Hematopoietic multipotent progenitor cell treated with erythropoietin and hydrocortisone succinate and interleukin-3 and kit ligand, for 4 days (in vitro differentiated cells): ENCODE measurements around the gene SMIM41.

Experiments used
- DNase-seq: peaks from one replicate; pipeline ENCODE4 v3.0.0-alpha.2; 2015

SMIM41 gene

GRCh38 chr12:52063981-52064649, 15.4 kb upstream of the SMIM41 start:
- no peak for DNase-seq

GRCh38 chr12:52066346-52067080, 13.0 kb upstream of the SMIM41 start:
- DNase-seq = no peak

GRCh38 chr12:52067081-52067374, 12.5 kb upstream of the SMIM41 start:
- no peak for DNase-seq

DNA sequence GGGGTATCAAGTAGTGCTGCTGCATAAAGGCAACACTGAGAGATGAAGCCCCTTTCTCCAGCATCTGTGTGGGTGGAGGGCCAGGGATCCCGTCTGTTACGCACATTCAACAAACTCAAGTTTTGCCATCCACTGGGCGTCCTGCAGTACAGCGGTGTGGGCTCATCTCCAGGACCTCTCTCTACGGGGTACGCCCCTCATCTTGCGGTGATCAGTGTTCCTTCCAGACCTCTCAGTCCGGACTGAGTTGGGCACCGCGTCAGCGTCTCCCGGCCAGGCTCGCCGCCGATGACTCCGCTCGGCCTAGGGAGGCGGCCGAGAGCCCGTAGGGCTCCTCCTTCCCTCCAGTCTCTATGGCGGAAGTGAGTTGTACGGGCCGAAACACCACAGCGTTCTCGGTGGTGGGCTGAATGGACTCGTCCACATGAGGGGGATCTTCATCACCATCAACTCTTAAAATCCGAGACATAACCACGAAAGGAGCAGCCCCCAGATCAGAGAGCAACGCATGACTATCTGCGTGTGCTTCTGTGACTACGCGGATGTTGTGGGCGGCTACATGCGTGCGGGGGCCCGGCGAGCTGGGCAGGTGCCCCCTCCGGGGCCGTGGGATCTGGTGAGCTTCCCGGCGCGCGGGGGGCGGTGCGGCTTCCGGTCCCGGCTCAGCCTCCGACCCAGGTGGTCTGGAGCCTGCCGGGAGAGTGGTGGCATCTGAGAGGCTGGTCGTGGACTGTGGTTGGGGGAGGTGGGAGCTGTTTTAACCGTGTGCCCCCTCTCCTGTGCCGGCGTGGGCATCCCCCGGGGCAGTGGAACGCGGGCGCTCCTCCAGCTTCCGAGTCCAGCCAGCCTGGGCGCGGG, 9.9 kb upstream of the SMIM41 start, which contains the start of gene ATG101:
TSS of gene ATG101 (plus strand) at position 652 of the 858 bp plus-strand sequence. CDS start 3,673 bp downstream, outside the sequence.
- peak; percentile 98 for DNase-seq

DNA sequence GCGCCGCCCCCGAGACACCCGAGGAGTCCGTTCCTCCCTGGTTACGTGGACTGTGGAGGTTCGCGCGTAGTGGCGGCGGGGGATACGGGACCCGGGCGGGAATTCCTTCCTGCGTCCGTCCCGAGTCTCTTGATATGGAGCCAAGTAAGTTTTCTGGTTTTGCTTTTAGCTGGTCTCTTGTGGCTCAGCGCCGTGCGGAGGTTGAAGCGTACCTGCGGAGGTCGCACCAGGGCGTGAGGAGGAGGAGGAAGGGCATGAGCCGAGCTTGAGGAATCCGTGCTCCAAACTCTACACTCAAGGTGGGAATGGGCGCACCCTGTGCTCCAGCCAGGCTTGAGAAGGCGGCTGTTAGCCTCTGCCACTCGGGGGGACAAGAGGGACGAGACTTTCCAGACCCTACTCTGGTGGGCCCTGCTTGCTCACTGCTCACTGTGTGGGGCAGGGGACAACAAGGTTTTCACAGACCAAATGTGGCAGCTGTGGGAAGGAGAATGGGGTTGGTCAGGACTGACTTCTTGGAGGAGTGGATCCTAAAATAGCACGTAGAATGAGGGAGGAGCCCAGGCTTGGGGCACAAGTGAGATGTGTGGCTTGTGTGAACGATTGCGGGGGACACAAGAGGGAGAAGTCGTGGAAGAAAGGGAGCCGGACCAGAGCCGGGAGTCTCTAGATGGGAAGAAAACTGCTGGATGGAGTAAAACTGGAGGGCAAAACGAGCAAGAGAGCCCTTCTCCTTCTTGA, 9.1 kb upstream of the SMIM41 start:
- peak; percentile 27 for DNase-seq

GRCh38 chr12:52073531-52074381, 5.7 kb upstream of the SMIM41 start:
- no peak for DNase-seq

DNA sequence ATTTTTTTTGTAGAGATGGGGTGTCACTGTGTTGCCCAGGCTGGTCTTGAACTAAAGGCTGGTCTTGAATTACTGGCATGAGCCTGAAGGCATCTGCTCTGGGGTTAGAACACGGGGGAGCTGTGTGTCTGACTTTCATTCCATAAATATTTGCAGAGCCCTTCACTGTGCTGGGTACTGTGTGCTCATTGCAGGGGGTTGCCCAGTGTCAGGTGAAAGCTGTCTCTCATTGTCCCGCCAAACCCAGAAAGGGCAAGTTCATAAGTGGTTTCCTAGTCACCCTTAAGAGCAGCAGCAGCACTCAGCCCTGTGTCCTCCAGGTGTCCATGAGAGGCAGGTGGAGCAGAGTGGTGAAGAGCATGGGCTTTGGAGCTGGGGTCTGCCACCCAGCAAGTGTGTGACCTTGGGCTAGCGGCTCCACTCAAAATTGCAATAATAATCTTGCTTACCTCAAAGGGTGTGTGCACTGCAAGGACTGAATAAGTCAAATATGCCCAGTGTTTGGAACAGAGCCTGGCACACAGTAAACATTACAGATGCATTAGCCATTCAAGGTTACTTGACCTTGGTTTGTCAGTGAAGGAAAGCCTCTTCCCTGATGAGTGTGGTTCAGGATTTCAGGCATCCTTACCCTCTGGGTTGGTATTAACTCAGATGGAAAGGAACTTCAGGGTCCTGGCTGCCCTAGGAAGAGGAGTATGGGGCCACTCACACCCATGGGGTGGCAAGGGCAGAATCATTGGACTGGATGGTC, 4.4 kb upstream of the SMIM41 start:
- DNase-seq = no peak

- no peak for DNase-seq
These were observed 2.7 kb upstream of the SMIM41 start for GRCh38 chr12:52076811-52077210.

- DNase-seq = no peak
These were observed 1.2 kb upstream of the SMIM41 start for GRCh38 chr12:52078276-52078675.

DNA sequence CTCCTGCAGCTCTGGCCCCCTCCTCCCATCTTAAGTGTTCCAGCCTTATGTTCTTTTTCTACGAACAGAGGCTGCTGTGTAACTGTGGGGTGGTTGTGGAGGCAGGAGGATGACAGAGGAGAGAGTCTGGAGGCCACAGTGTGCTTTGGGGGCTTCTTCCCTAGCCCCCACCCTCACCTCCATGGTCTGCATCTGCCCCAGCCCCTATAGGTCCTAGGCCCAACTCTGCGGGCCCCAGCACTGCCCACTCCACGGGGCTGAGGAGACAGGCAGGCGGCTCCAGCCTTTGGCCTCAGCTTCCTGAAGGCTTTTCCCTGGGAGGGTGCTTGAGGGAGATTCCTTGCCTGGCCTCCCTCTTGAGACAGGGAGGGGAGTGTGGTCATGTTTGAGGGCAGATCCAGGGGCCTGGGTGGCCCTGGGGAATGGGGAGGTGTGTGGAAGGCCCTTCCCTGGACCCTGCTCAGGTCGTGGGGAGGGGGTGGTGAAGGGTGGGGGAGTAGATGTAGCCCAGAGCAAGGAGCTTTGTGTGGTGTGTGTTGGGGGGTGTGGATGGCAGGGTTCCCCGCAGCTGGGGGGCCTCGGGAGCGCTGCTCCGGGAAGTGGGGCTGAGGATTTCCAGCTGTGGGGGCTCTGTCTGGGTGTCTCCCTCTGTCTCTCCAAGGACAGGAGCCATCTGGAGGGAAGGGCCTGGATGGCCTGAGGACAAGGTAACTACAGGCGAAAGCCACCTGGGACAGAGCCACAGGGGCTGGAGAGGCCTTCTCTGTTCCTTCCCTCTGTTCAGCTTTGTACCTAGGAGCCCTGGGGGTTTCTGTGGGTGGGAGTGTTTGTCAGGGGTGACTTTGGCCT, 1.1 kb downstream of the SMIM41 start:
- DNase-seq = no peak

GRCh38 chr12:52081263-52081733, 1.8 kb downstream of the SMIM41 start:
- DNase-seq = peak; percentile 53

DNA sequence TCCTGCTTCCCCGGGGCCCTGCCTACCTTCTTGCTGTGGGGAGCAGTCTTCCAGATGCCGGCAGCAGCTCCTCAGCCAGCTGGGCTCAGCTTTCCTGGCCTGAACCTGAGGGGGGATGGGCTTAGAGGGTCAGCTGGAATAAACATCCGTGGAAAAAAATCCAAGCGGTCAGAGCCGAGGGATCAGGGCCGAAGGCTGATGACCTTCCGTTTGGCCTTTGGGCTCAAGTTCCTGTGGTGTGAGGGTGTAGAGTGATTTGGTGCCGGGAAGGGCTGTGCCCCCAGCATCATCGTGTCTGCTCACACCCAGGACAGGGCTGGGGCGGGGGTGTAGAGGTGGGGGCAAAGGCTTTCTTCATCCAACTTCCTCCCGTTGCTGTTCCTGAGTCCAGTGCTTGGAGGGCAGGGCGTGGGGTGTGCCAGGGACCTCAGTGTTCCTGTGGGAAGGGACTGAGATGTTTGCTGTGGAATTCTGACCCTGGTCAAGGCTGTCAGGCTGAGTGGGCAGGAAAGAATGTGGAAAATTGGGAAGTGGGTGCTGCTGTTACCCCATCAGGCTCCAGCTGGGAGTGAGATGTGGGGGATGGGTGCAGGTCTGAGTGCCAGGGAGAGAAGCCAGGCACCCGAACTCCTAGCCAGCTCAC, 2.6 kb downstream of the SMIM41 start:
- DNase-seq = no peak

DNA sequence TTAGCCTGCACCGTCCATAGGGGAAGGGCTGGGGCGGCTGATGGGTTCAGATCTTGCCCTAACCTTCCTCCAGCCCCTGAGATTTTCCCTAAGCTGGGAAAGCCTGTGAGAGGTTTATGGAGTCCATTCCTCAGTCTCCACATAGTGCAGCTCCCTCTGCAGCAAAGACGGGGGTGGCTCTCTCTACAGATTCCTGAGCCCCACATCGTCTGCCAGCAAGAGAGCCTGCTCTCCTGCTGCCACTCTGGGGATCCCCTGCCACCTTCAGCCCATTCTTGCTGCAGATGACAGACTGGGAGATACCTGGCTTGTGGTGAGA, 3.1 kb downstream of the SMIM41 start:
- no peak for DNase-seq

DNA sequence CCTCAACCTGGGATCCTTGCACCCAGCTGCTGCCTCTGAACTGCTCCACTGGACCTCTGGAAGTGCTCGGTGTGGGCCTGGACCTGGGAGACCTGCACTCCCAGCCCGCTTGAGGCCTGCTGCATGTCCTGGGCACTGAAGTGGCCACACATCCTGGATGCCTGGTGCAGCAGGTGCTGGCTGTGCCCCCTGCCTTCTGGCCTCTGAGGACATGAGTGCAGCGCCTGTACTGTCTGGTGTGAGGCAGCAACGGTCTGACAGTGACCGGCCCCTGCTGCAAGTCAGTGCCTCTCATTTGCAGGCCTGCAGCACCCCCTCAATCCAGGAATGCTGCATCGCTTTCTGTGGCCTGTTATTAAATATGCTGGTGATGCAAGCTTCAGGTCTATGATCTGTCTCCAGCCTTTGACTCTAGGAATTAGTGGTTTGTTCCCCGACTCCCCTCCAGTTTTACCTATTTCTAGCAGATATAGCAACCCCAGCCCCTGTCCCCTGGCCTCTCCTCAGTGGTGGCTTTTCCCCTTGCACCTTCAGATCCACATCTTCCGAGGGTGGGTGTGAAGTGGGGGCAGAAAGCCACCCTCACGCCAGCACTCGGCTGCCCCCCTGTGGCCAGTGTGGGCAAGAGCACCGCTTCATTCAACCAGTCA, 3.6 kb downstream of the SMIM41 start:
- DNase-seq = peak; percentile 75

GRCh38 chr12:52083638-52083996, 4.1 kb downstream of the SMIM41 start:
- DNase-seq = no peak

GRCh38 chr12:52084491-52085231, 5.2 kb downstream of the SMIM41 start:
- DNase-seq = no peak

- DNase-seq = no peak
These were observed 6.2 kb downstream of the SMIM41 start for GRCh38 chr12:52085682-52086180.

- DNase-seq = no peak
These were observed 6.9 kb downstream of the SMIM41 start for GRCh38 chr12:52086366-52086765.
